SK-MEL-5 (cell line): ENCODE results near the gene AGR3. TPM values are rescaled to one million over a fixed set of nuclear protein-coding genes. Genes with fewer than 3 reads are reported as not detected.

Experiments used
- DNase-seq: peaks from one replicate; pipeline ENCODE4 v3.0.0-alpha.2; 2016; ENCODE audit warnings: low read depth, low spot score
- in situ Hi-C: cut with HindIII; loops from 2 replicates; pipeline ENCODE4 v1.10.0; 2016; ENCODE audit warnings: low sequenced_read_pairs, high pct_unique_total_duplicates, low pct_unique_long_range_greater_than_20kb
- total RNA-seq: library from RNA; depleted of rRNA; stranded (reverse); fragments of >200 nt; shearing (Covaris generic); gene quantifications from 2 replicates; pipeline ENCODE4 v1.2.3, GENCODE V29; 2014

AGR3 gene
- total RNA-seq, 1 experiment from 2014 or later, result not detected

DNA sequence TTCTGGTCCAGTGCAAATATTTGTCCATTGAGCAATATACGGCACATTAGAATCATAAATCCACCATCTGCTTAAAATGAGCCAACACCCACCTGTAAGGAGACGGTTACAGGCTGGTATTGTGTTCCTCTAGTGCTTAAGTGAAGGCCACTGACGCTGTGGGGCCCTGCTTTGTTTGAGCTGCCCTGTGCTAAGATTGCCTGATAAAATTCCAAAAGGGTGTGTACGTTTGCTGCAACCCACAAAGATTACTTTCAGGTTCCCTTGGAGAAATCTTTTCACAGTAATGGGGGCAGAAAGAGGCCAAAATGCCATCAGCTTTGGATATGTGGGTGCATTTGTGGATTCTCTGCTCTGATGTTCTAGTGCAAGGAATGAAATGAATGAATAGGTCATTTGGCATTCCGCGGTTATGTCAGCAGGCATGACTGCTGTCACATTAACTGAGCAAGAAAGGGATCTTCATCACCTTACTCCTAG lies 34.4 kb downstream of the AGR3 start:
- DNase-seq, result no peak
- in situ Hi-C loops, result no loop called here

DNA sequence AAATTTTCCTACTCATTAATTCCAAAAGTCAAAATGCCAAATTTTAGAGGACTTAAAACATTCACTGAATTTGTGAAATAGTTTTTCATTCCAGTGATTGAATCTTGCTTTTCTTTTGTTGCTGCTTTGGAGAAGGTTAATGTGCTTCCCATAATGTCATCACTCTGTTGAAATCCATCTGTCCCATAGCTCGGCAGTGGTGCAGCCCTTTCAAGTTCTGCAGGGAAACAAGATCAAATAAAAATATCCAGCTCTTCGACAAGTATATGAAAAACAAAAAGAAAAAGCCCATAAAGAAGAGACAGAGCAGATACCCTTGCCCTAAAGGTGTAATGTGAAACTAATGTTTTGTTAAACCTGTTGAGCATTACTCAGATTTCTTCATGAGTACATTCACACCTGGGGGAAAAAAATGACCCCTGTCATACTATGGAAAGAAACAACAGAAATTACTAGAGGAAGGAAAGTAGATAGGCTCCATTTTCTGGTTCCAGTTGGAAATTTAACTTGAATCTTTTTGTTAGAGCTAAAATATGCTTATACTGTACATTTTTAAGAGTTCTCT lies 35.1 kb downstream of the AGR3 start:
- DNase-seq, result no peak
- in situ Hi-C loops, result no loop called here

DNA sequence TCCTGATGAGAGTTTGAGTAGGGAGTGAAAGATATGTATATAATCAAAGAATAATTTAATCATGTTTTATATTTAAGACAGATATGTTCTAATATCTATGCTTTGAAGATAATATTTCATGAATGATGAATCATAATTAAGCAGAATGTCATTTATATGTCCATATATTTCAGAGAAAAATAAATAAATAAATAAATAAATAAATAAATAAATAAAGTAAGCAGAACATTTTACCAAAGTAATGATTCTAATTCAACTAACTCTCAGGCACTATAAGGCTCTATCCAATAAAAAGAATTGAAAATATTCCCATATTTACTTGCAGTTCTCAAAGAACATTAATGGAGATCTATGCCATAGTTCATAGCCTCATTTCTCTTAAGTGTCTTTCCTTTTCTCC lies 36.0 kb downstream of the AGR3 start:
- in situ Hi-C loops, result no loop called here
- DNase-seq, result no peak

DNA sequence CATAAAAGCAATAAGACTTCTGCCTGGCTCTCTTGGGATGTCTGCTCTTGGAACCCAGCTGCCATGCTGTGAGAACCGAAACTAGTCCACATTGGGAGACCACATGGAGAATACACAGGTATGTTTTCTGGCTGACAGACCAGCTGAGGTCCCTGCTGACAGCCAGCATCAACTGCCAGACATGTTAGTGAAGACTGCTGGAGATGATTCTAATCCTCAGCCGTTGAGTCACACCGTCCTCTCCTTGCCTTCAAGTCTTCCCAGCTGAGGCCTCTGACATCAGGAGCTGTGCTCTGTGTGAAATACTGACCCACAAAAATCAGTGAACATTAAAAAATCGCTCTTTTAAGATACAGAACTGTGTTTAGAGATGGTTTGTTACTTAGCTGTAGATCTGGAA lies 40.1 kb downstream of the AGR3 start:
- in situ Hi-C loops, result no loop called here

GRCh38 chr7:16840094-16840493 lies 41.7 kb downstream of the AGR3 start:
- in situ Hi-C loops, result no loop called here
- DNase-seq, result no peak

More for the DNA sequence above, 40.1 kb downstream of the AGR3 start:
- DNase-seq, result no peak

DNA sequence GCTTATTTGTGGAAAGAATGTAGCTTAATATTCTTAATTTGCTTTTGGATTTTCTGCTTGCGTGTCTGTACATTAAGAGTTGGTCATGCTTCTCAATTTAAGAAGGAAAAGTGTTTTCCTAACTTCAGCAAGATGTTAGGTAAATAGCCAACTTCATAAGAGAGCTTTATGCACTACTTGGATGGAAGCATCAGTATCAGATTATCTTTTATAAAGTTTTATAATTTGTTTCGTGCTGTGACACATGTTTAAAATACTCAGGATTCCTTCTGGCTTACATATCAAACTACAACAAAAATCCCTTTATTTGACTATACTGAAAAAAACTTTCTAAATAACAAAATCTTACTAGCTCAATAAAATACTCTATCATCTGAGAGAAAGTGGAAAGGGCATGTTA lies 42.1 kb downstream of the AGR3 start:
- in situ Hi-C loops, result no loop called here
- no peak for DNase-seq

DNA sequence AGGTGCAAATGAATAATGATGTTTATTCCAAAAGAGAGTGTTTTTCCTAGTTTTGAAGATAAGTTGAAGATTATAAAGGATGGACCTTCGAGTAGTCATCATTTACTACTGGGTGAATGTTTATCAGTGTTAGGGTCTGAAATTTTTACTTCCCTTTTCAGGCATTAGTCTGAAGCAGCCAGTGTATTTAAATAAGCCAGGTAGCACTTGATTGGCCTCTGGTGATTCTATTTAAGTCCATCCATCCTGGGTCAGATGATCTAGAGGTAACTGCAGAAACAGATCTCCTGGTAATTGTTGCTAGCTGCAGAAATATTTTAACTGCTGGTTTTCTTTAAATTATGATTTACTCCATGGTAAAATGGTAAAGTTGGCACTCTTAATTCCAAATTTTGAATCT lies 42.9 kb downstream of the AGR3 start:
- no peak for DNase-seq
- in situ Hi-C loops, result no loop called here

GRCh38 chr7:16838386-16838785 lies 43.4 kb downstream of the AGR3 start:
- in situ Hi-C loops, result no loop called here
- DNase-seq, result no peak

DNA sequence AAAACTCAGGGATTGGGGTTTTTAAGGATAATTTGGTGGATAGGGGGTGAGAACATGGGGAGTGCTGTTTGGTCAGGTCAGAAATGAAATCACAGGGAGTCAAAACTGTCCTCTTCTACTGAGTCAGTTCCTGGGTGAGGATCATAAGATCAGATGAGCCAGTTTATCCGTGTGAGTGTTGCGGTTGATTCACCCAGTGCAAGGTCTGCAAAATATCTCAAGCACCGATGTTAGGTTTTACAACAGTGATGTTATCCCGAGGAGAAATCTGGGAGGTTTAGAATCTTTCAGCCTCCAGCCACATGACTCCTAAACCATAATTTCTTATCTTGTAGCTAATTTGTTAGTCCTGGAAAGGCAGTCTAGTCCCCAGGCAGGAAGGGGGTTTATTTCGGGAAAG lies 45.3 kb downstream of the AGR3 start:
- in situ Hi-C loops, result no loop called here

GRCh38 chr7:16833373-16833772 lies 48.4 kb downstream of the AGR3 start:
- DNase-seq, result no peak
- in situ Hi-C loops, result no loop called here

More for the DNA sequence above, 45.3 kb downstream of the AGR3 start:
- no peak for DNase-seq

DNA sequence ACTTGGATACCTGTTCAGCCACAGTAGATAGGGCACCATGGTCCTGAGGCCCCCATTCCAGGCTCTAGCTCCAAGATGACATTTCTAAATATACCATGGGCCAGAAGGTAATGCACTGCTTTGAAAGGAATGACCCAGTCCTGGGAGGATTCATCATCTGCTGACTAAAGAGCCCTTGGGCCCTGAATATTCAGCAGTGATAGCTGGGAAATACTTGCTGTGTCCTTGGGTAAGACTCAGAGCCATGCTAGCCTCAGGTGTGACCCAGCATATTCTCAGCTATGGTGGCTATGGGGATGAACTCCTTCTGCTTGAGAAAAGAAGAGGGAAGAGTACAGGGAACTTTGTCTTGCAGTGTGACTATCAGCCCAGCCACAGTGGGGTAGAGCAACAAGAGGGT lies 55.7 kb downstream of the AGR3 start:
- no peak for DNase-seq
- in situ Hi-C loops, result no loop called here

DNA sequence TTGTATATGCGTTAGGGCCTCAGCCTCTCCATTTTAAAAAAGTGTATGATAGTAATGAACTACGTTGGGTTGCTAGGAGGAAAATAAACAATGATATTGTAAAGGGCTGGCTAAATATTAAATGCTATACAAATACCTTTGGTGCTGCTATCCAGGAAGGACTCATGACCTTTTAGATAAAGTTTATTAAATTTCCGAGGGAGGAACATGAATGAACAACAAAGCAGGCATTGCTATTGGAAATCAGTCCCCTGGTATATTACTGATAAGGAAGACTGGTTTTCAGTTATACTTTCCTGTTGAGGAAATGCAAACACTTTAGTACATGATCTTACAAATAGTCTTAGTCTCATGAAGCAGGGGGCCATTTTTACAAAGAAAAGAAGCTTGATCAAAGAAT lies 59.8 kb downstream of the AGR3 start:
- DNase-seq, result no peak
- in situ Hi-C loops, result no loop called here

DNA sequence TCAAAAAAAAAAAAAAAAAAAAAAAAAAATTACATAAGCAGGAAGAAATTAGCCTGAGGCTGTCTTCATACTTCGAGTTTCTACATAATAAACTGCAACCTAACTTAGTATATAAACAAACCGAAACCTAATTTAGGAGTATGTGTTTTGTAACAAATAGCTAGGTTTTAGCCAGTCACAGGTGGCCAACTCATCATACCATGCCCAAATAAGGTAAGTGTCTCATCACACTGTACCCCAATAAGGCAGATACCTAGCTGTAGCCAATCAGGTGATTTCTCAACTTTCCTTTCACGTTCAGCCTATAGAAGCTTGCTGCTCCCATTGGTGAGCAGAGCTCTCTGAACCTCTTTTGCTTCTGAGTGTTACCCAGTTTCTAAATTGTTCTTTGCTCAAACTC lies 63.1 kb downstream of the AGR3 start:
- in situ Hi-C loops, result no loop called here
- DNase-seq, result no peak

- in situ Hi-C loops, result no loop called here
- DNase-seq, result peak; percentile 20
These were observed 64.2 kb downstream of the AGR3 start for GRCh38 chr7:16817536-16817935.

- in situ Hi-C loops, result no loop called here
- DNase-seq, result no peak
These were observed 65.0 kb downstream of the AGR3 start for GRCh38 chr7:16816824-16817223.

DNA sequence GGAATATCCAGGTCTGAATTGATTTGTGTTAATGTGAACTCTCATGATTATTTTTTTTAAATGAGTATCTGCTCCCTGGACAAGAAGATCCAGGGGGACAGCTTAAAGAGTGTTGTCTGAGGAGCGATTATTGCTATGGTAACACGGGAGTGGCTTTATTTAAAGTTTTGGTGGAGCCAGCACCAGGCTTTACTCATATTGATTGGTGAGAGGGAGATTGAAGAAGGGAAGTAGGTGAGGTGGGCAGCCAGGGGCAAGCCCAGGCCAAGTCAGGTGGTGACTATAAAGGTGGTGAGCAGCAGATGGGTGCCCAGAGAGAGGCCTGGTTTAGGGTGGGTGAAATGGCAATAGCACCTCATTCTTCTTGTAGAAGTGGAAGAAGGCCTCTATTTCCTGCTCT lies 66.8 kb downstream of the AGR3 start:
- in situ Hi-C loops, result no loop called here

GRCh38 chr7:16813232-16813616 lies 68.6 kb downstream of the AGR3 start:
- in situ Hi-C loops, result no loop called here
- DNase-seq, result peak; percentile 18

More for the DNA sequence above, 66.8 kb downstream of the AGR3 start:
- no peak for DNase-seq

DNA sequence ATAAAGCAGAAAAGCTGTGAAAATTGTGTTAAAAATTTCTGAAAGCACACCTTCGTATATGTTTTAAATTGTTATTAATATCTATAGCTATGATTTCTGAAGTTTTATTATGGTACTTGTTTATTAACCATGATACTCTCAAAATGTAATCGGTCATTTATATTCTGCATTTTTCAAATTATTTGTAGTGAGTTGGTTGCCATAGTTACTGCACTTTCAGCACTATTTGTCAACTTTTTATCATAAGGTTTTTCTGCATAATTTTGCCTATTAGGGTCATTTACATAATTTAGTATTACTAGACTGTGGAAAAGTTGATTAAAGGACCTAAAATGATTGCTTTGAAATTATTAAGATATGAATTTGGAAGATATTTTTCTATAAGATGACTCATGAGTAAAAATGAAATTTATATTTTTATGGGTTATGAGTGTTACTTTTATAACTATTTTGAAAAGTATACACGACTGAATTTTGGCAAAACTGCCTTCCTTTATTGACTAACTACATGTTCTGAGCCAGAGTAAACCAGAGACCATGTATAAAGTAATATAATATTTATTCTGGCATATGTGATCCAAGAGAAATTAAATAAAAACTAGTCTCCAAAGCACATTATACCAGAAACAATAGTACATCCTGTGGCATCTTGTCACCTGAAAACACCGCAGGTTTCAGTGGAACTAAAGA lies 69.1 kb downstream of the AGR3 start:
- DNase-seq, result no peak
- in situ Hi-C loops, result no loop called here

- DNase-seq, result no peak
- in situ Hi-C loops, result no loop called here
These were observed 70.2 kb downstream of the AGR3 start for GRCh38 chr7:16811551-16811950.
